ENCODE results near the gene HOXB3.

- TF ChIP-seq, protein P1, sequence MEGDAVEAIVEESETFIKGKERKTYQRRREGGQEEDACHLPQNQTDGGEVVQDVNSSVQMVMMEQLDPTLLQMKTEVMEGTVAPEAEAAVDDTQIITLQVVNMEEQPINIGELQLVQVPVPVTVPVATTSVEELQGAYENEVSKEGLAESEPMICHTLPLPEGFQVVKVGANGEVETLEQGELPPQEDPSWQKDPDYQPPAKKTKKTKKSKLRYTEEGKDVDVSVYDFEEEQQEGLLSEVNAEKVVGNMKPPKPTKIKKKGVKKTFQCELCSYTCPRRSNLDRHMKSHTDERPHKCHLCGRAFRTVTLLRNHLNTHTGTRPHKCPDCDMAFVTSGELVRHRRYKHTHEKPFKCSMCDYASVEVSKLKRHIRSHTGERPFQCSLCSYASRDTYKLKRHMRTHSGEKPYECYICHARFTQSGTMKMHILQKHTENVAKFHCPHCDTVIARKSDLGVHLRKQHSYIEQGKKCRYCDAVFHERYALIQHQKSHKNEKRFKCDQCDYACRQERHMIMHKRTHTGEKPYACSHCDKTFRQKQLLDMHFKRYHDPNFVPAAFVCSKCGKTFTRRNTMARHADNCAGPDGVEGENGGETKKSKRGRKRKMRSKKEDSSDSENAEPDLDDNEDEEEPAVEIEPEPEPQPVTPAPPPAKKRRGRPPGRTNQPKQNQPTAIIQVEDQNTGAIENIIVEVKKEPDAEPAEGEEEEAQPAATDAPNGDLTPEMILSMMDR (IDR thresholded peaks at IDR 0.05), result no peak
- TF ChIP-seq POLR2A (IDR thresholded peaks at IDR 0.05), result peak in 1 of 2 donors; percentile 31
Measured at GRCh38 chr17:48559840-48560817, 29.9 kb downstream of the HOXB3 start.

Measured in sigmoid colon (tissue), 3 donors.